NCI-H526 treated with DMSO at 0.1 percent for 48 hours (cell line): ENCODE measurements around the gene DKK3.

Experiments
- DNase-seq: peaks from one replicate; lab custom pipeline; 2025; lab: John Stamatoyannopoulos, UW

Gene DKK3

DNA sequence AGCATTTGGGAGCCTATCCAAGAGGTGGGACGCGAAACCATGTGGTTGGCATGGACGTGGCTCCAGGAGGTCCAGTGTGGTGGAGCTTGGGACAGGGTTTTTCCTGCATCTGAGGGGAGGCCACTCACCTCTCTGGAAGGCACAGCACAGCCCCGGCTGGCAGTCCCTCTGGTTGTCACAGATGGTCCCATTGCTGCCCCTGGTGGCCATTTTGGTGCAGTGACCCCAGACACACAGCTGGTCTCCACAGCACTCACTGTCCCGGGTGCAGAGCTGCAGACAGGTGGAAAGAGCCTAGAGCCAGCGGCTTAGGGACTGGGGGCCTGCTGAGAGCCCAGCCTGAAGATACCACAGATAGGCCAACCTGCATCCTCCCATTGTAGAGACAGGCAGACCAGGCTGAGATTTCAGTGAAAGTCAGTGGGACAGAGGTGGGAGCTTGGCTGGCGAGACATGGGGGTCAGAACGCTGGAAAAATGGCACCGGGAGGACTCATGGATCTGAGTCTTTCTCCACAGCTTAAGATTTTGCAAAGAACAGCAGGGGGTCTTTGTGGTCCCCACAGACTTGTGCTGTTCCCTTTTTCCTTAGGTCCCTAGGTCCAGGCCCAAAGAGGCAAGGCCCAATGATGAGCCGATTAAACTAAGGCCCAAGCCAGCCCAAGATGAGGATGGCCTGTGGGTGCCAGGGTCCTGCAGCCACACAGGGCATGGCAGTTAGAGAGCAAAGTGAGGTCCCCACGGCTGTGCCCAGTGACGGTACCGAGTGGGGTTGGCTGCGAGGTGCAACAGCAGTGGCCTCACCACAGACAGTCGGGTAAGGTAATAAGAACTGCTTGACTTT lies 41.4 kb downstream of the DKK3 start:
- DNase-seq = peak; percentile 28

- no peak for DNase-seq
Observed at GRCh38 chr11:11966354-11966741, 42.1 kb downstream of the DKK3 start.

DNA sequence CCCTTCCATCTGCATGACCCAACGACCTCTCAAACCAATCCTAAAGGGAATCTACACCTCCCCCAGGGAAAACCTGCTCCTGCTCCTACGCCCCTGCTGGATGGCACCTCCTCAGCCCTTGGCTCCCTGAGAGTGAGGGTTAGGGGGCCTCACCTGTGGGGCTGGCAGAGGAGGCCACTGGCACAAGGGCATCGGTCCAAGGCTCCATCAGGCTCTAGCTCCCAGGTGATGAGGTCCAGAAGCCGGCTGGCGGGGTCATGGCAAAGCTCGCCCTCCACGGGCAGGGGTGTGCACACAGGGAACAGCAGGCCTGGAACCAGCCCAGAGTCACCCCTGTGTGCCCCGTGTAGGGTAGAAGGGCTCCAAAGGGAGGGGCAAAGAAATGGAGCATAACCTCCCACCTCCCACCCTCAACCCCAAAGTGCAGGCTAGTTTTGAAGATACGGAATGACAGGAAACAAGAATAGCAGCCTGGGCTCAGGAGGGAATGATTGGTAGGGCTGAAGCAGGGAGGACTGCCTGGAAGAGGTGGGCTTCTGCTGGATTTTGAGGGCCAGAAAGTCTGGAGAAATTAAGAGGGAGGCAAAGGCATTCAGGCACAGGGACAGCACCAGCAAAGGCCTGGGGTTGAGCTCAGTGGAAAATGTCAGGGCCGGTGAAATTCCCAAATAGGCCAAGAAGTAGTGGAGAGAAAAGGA lies 42.6 kb downstream of the DKK3 start:
- no peak for DNase-seq

GRCh38 chr11:11965192-11965591 lies 43.2 kb downstream of the DKK3 start:
- no peak for DNase-seq

DNA sequence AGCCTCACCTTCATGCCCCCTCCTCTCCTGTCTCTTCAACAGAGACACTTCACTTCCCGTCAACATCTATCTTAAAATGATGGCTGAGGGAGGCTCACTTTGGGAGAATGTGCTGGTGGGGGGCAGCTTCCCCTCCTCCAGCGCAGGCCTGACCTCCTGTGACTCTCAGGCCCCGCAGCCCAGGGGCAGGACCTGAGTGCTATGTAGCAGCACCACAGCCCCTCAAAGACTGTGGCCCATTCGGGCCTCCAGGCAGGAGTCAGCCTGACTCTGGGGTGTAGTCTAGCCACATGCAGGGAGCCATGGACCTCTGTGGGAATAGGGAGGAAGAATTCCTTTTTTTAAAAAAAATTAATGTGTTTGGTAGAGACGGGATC lies 43.7 kb downstream of the DKK3 start:
- no peak for DNase-seq

DNA sequence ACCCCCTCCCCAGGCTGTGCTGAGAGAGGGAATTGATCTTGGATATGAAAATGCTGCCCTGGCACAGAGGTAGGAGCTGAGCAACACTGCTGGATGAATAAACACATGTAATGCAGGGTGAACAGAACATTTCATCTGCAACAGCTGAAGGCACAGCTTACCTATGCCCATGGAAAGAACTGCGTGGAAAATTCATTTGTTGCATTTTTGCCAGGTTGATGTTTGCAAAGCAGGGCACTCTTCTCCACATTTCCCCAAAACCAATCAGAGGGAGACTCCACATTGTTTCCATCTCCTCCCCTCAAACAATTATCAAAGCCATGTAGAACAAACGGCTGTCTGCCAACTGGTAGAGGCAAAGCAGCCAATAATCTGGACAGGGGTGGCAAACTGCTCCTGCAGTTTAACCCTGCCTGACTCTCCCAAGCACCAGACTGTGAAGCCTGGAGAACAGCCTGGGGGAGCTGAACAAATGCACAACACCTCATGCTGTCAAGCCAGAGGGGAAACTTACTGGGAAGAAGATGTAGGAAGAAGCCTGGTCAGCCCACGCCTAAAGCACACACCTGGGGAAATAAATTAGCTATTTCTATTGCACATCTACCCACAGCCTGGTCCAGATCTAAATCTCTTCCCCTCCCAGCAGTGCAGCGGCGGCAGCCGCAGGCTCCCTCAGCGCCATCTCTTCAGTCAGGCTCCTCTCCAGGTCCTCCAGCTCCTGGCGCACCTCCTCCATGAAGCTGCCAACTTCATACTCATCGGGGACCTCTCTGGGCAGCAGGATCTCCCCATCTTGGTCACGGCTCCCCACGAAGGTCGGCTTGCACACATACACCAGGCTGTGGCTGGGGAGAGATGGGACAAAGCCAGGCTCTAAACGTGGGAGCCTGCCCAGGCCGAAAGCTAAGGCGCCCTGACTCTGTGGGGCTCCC lies 44.3 kb downstream of the DKK3 start:
- no peak for DNase-seq

- DNase-seq = no peak
Observed at GRCh38 chr11:11963067-11963466, 45.4 kb downstream of the DKK3 start.

GRCh38 chr11:11961399-11962028 lies 46.9 kb downstream of the DKK3 start:
- no peak for DNase-seq

GRCh38 chr11:11960687-11961086 lies 47.7 kb downstream of the DKK3 start:
- DNase-seq = no peak

- DNase-seq = no peak
Observed at GRCh38 chr11:11959601-11960000, 48.8 kb downstream of the DKK3 start.

DNA sequence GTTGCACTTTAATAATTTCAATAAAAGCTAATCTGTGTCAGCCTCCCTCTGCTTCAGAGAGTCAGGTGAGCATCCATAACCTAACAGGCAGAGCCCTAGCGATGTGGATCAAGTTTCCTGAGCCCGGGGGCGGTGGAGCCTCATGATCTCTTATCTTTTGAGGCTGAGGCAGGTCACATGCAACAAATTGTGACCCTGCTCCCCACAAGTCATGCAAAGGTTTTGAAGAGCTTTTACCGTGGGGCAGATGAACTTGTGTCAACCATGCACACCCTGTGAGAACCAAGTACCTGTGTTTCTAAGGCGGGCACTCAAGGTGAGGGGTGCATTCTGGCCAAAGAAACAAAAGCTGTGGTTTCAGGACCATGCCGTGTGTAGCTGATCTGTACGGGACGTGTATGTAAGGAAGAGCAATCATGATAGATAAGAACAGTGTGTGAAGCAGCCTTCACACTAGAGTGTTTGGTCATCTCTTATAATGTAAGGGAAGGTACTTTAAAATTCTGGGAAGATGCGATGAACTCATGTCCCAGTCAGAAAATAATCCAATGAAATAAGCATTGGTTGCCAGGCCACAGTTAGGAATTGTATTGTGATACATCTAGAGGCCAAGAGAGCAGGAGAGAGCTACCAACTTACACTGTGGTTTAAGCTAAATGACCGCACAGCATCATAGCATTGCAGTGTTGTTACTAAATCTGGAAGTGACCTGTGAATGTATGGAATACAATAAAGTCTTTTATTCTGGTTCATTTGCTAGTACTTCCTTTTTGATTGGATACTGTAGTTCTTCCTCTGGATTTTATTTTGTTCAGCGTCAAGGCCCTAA lies 49.8 kb downstream of the DKK3 start:
- DNase-seq = no peak

- no peak for DNase-seq
Observed at GRCh38 chr11:11956006-11956405, 52.4 kb downstream of the DKK3 start.

- DNase-seq = no peak
Observed at GRCh38 chr11:11952036-11952435, 56.4 kb downstream of the DKK3 start.

DNA sequence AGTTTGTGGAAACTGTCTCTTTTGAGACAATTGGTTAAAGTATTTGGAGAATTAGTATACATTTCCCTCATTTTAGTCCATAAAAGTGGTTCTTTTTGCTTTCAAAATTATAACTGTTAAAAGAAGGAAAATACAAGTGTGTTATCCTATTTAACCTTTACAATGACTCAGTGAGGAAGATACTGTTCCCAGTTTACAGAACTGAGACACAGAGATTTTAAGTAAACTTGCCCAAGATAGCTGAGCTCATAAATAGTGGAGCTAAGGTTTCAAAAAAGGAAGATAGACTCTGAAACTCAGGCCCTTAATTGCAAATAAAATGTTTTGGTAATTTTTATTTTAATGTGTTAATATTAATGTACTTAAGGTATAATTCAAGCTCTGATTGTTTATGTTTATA lies 58.9 kb downstream of the DKK3 start:
- DNase-seq = no peak

DNA sequence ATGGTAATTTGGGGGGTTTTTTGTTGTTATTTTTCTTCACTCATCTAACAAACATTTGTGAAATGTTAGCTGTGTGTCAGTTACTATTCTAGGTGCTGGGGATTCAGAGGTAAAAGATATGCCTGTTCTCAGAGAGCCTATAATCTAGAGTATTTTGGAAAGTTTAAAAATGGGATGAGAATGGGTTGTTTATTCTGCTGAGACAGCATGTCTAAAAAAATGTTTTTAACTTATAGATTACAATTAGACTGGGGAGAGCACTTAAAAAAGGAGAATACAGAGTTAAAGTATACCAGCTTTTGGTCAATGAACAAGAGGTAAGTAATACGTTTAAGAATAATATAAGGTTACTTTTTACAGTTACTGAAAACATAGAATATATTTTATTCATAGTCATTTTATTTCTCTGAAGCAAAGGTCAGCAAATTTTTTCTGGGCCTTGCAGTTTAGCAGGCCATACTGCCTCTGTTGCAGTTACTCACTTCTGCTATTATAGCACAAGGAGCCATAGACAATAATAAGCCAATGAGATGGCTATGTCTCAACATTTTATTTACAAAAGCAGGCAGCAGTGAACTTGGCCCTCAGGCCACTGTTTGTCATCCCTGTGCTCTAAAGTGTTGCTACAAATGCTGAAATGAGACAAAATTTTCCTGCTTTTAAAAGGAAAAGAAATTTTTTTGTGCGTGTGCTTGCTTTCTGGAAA lies 60.0 kb downstream of the DKK3 start:
- no peak for DNase-seq

DNA sequence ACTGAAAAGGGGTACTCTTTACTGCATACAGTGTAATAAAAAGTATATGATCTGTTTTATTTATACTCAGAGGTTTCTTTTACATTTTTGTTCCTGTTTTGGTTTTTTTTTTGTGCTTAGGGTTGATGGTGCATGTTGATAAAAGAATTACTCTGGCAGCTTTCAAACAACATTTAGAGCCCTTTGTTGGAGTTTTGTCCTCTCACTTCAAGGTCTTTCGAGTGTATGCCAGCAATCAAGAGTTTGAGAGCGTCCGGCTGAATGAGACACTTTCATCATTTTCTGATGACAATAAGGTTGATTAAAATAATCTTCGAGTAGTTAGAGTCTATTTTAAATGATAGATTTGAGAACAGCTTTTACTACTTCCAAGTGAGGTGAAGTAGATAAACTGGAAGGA lies 60.6 kb downstream of the DKK3 start:
- DNase-seq = no peak

- DNase-seq = no peak
Observed at GRCh38 chr11:11946878-11947277, 61.5 kb downstream of the DKK3 start.

GRCh38 chr11:11946180-11946579 lies 62.2 kb downstream of the DKK3 start:
- no peak for DNase-seq

DNA sequence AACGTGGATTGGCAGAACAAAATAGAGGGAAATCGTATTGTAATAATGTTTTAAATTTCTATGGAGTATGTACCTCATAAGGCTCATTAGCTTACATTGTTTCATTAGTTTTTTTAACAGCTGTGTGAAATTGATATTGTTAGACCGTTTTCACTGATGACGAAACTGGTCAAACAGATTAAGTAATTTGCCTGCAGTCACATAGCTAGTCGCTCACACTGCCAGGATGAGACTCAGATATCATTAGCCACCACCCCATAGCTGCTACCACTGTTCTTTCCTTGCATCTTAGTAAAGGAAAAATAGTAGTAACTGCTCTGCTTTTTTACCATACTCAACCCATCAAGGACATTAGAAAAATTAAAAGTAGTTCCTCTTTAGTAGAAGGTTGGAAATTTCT lies 64.0 kb downstream of the DKK3 start:
- no peak for DNase-seq

DNA sequence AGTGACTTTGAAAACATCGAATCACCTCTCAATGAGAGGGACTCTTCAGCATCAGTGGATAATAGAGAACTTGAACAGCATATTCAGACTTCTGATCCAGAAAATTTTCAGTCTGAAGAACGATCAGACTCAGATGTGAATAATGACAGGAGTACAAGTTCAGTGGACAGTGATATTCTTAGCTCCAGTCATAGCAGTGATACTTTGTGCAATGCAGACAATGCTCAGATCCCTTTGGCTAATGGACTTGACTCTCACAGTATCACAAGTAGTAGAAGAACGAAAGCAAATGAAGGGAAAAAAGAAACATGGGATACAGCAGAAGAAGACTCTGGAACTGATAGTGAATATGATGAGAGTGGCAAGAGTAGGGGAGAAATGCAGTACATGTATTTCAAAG lies 65.8 kb downstream of the DKK3 start:
- DNase-seq = no peak

DNA sequence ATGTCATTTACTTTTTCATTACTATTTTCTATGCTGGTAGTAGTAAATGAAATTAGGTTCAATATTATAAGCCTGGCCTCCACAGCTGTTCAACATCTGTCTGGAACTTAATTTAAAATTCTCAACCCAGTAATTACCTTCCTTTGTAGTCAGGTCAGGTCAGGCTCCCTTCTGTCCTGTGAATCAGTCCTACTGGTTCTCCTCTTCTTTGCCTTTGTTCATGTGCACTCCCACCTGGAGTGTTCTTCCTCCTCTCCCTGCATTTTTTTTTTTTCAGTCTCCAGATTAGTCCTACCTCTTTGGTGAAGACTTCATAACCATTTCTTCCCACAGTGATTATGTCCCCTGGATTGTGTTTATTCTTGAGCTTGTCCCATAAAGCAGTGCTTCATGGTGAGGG lies 67.9 kb downstream of the DKK3 start:
- DNase-seq = no peak
